Fibroblast of lung (primary cell): Measurements from ENCODE around the gene SIGLEC6. TPM values are rescaled to one million over a fixed set of nuclear protein-coding genes. Genes with fewer than 3 reads are reported as not detected.
A peak's percentile ranks its signal among the peaks of the same experiment; 100 is the strongest.

Experiments used
- DNase-seq, 2 donors: peaks; one replicate each; pipeline versions ENCODE4 v3.0.0 to v3.0.0-alpha.2; 2010; ENCODE audit warnings: low read depth in 2 of 2
- H2AFZ ChIP-seq: 2 replicates; pipeline ENCODE4 v1.5.1; 2012; ENCODE audit warnings: low read length, control low read depth, inconsistent platforms
- H3K27ac ChIP-seq: 2 replicates; pipeline ENCODE4 v1.5.1; 2011; ENCODE audit warnings: low read length, control low read depth; ENCODE audit not compliant: insufficient read depth
- H3K27me3 ChIP-seq: 2 replicates; pipeline ENCODE4 v1.5.1; 2011; ENCODE audit warnings: mild to moderate bottlenecking, low read length; ENCODE audit not compliant: control insufficient read depth, insufficient read depth
- H3K36me3 ChIP-seq: 2 replicates; pipeline ENCODE4 v1.5.1; 2011; ENCODE audit warnings: low read length; ENCODE audit not compliant: control insufficient read depth, insufficient read depth
- H3K4me1 ChIP-seq: 2 replicates; pipeline ENCODE4 v1.5.1; 2011; ENCODE audit warnings: low read length; ENCODE audit not compliant: control insufficient read depth, insufficient read depth; ENCODE audit errors: extremely low read depth
- H3K4me2 ChIP-seq: 2 replicates; pipeline ENCODE4 v1.5.1; 2011; ENCODE audit warnings: low read length, control low read depth; ENCODE audit not compliant: insufficient read depth; ENCODE audit errors: extremely low read depth
- H3K4me3 ChIP-seq, 4 experiments: fragments of 200-600 bp in 1 of 4; sonication (generic) in 1 of 4; replicated peaks in 1 of 4; 2 replicates each; pipeline ENCODE4 v1.5.1; 2011 to 2016; ENCODE audit warnings: low read length in 4 of 4, low read depth in 3 of 4, mild to moderate bottlenecking in 3 of 4, control low read depth in 2 of 4, inconsistent platforms in 1 of 4, mixed read lengths in 1 of 4; ENCODE audit not compliant: insufficient read depth in 1 of 4; ENCODE audit errors: control extremely low read depth in 1 of 4
- H3K79me2 ChIP-seq: 2 replicates; pipeline ENCODE4 v1.5.1; 2012; ENCODE audit warnings: mild to moderate bottlenecking, low read length, inconsistent platforms; ENCODE audit not compliant: control insufficient read depth, insufficient read depth
- H3K9ac ChIP-seq: 2 replicates; pipeline ENCODE4 v1.5.1; 2011; ENCODE audit warnings: mild to moderate bottlenecking, low read length, control low read depth; ENCODE audit not compliant: insufficient read depth
- H3K9me3 ChIP-seq: 2 replicates; pipeline ENCODE4 v1.5.1; 2012; ENCODE audit warnings: low read depth, low read length; ENCODE audit not compliant: control insufficient read depth, insufficient read depth
- H4K20me1 ChIP-seq: 2 replicates; pipeline ENCODE4 v1.5.1; 2011; ENCODE audit warnings: low read length; ENCODE audit not compliant: control insufficient read depth, insufficient read depth; ENCODE audit errors: extremely low read depth
- EZH2 ChIP-seq: IDR thresholded peaks from 2 replicates; pipeline ENCODE4 v1.5.1; 2012; ENCODE audit warnings: low read length, control low read depth, mild to moderate bottlenecking; ENCODE audit errors: missing control alignments
- polyA plus RNA-seq, 2 donors: library from polyadenylated mRNA; depleted of rRNA in 1 of 2; stranded (reverse) in 1 of 2; unstranded in 1 of 2; fragments of >200 nt; gene quantifications; 2 replicates each; pipeline ENCODE4 v1.2.1, GENCODE V29; 2011 to 2012; ENCODE audit warnings: missing spikeins in 1 of 2
- total RNA-seq: library from RNA; depleted of rRNA; stranded (reverse); fragments of >200 nt; gene quantifications from 2 replicates; pipeline ENCODE4 v1.2.1, GENCODE V29; 2014
- TF ChIP-seq, protein P1 (sequence below), 2 donors: IDR thresholded peaks in 1 of 2; conservative IDR thresholded peaks in 1 of 2; 1 replicate in 1 of 2; 2 replicates in 1 of 2; pipeline ENCODE4 v1.5.1; 2011 to 2012; ENCODE audit warnings: low read length in 2 of 2, control low read depth in 1 of 2, inconsistent platforms in 1 of 2, low read depth in 1 of 2, mild to moderate bottlenecking in 1 of 2

The SIGLEC6 gene
- total and polyA plus RNA-seq, 2 donors (not counting 1 experiment from before 2014, with no cell fraction given), result not detected

DNA sequence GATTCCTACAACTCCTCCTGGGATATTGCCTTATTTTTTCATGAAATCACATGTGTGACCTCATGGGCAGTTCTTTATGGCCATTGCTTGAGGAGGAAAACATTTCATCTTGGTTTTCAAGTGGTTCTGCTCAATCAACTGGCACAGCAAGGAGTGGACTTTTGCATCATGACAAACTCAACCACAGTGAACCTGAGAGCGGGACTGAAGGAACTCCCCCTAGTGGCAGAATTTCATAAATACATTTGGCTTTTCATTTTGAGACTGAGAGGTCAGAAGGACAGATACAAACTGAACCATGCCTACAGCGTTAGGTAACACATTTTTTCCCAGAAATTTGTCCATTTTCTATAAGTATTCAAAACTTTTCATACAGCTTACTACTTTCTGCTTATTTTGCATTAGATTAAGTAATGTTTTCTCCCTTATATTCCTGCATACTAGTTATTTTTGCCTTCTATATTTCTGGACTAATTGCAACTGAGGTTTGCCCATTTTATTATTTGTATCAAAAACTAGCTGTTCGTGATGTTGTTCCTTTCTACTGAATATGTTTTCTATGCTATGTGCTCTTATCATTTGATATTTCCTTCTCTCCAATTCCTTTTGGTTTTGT, 16.5 kb downstream of the SIGLEC6 start:
- Histone ChIP-seq H3K9ac (no peak overlapping the region), H2AFZ (no peak overlapping the region), H3K36me3 (no peaks in the 10 kb centered on the region), H4K20me1 (no peaks in the 10 kb centered on the region), H3K9me3 (no peaks in the 10 kb centered on the region), H3K27ac (no peak overlapping the region), H3K79me2 (no peaks in the 10 kb centered on the region), H3K4me1 (no peaks in the 10 kb centered on the region), H3K27me3 (no peaks in the 10 kb centered on the region), H3K4me3 (no peak overlapping the region), H3K4me2 (no peak overlapping the region)
- TF ChIP-seq EZH2, result no peak
- TF ChIP-seq, protein P1, sequence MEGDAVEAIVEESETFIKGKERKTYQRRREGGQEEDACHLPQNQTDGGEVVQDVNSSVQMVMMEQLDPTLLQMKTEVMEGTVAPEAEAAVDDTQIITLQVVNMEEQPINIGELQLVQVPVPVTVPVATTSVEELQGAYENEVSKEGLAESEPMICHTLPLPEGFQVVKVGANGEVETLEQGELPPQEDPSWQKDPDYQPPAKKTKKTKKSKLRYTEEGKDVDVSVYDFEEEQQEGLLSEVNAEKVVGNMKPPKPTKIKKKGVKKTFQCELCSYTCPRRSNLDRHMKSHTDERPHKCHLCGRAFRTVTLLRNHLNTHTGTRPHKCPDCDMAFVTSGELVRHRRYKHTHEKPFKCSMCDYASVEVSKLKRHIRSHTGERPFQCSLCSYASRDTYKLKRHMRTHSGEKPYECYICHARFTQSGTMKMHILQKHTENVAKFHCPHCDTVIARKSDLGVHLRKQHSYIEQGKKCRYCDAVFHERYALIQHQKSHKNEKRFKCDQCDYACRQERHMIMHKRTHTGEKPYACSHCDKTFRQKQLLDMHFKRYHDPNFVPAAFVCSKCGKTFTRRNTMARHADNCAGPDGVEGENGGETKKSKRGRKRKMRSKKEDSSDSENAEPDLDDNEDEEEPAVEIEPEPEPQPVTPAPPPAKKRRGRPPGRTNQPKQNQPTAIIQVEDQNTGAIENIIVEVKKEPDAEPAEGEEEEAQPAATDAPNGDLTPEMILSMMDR (conservative IDR thresholded peaks at IDR 0.05 in 1 of 2, IDR thresholded peaks at IDR 0.05 in 1 of 2; ENCODE audit: low read depth in 1 of 2, low read length in 2 of 2), result peak; percentile 68 to 77
- DNase-seq, result peak; percentile 25 to 60

DNA sequence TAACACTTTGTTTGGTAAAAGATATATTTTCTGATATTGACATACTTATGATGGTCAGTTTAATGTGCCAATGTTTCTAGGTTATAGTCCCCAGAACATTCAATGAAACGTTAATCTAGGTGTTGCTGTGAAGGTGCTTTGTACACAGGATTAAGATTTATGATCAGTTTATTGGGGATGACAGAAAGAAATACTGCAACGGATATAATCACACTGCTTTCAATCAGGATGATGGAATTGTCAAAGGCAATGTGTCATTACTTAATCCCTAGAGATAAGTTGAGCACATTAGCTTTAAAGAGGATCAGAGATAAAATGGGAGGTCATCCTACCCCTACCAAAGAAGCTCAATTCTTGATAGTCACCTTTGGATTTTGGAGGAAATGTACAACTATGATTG, 17.5 kb downstream of the SIGLEC6 start:
- Histone ChIP-seq H3K4me1 (no peaks in the 10 kb centered on the region), H3K36me3 (no peaks in the 10 kb centered on the region), H3K4me2 (no peak overlapping the region), H4K20me1 (no peaks in the 10 kb centered on the region), H2AFZ (no peak overlapping the region), H3K79me2 (no peaks in the 10 kb centered on the region), H3K27me3 (no peaks in the 10 kb centered on the region), H3K9me3 (no peaks in the 10 kb centered on the region), H3K9ac (no peak overlapping the region), H3K4me3 (no peak overlapping the region), H3K27ac (no peak overlapping the region)
- TF ChIP-seq, protein P1 (conservative IDR thresholded peaks at IDR 0.05 in 1 of 2, IDR thresholded peaks at IDR 0.05 in 1 of 2; ENCODE audit: low read depth in 1 of 2, low read length in 2 of 2), result no peak
- no peak for TF ChIP-seq EZH2
- no peak for DNase-seq

DNA sequence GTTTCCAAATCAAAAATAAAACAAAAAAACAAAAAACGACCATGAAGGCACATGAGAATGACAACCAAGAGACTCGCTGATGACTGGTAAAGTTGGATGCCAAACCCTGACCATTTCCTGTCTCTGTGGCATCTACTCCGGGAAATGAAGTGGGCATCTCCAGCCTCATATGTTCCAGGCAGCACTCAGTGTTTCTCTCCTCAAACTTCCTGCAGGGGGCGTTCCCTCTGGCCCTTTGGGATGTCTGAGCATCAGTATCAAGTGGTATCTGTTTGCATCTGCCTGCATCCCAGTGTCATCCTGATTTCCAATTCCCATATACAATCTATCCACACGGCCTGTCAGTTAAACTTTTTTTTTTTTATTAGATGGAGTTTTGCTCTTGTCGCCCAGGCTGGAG, 20.1 kb downstream of the SIGLEC6 start:
- H3K4me3 ChIP-seq, result no peak overlapping the region
- no peak overlapping the region for H3K4me2 ChIP-seq
- TF ChIP-seq, protein P1 (conservative IDR thresholded peaks at IDR 0.05 in 1 of 2, IDR thresholded peaks at IDR 0.05 in 1 of 2; ENCODE audit: low read depth in 1 of 2, low read length in 2 of 2), result peak in 1 of 2 donors; percentile 15
- TF ChIP-seq EZH2, result no peak
- H3K27me3 ChIP-seq, result no peaks in the 10 kb centered on the region
- no peak for DNase-seq
- H3K4me1 ChIP-seq, result no peaks in the 10 kb centered on the region
- no peak overlapping the region for H3K27ac ChIP-seq
- H3K36me3 ChIP-seq, result no peaks in the 10 kb centered on the region
- H3K9me3 ChIP-seq, result no peaks in the 10 kb centered on the region
- H3K79me2 ChIP-seq, result no peaks in the 10 kb centered on the region
- H2AFZ ChIP-seq, result no peak overlapping the region
- H4K20me1 ChIP-seq, result no peaks in the 10 kb centered on the region
- H3K9ac ChIP-seq, result no peak overlapping the region
